ENCODE data around the gene CEP164.

GRCh38 chr11:117439256-117439655, 111.6 kb downstream of the CEP164 start:
- no peak for TF ChIP-seq EZH2 (IDR thresholded peaks at IDR 0.05; ENCODE audit: low read depth)
- TF ChIP-seq CTCF (conservative IDR thresholded peaks at IDR 0.05), result no peak
